ENCODE measurements around the gene SFI1.

SFI1 gene

DNA sequence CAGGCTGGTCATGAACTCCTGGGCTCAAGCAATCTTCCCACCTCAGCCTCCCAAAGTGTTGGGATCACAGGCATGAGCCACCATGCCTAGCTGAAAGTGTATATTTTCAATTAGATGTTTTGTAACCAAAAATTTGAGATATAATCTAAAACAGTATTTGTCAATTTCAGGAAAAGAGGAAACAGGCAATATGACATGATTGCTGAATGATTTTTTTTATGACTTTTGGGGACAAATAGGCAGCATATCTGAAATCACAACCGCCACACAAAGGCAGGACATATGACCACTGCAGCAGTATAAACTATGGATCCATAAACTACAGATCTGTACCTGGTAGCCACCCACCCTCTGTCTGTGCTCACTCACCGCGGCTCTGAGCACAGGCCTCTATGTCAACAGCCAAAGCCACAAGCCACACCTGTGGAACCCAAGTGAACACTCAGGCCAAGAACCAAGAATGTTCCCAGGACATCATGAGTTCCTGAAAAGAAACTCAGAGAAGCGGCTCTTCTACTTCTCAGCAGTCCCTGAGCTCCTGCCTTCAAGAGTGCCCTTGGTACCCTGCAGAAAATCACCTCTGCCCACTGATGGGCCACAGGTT lies 143.2 kb downstream of the SFI1 start:
- DNase-seq (ENCODE audit: low read depth), result no peak
- no peak overlapping the region for H3K4me3 ChIP-seq (ENCODE audit: low read length)
- TF ChIP-seq, protein P1, sequence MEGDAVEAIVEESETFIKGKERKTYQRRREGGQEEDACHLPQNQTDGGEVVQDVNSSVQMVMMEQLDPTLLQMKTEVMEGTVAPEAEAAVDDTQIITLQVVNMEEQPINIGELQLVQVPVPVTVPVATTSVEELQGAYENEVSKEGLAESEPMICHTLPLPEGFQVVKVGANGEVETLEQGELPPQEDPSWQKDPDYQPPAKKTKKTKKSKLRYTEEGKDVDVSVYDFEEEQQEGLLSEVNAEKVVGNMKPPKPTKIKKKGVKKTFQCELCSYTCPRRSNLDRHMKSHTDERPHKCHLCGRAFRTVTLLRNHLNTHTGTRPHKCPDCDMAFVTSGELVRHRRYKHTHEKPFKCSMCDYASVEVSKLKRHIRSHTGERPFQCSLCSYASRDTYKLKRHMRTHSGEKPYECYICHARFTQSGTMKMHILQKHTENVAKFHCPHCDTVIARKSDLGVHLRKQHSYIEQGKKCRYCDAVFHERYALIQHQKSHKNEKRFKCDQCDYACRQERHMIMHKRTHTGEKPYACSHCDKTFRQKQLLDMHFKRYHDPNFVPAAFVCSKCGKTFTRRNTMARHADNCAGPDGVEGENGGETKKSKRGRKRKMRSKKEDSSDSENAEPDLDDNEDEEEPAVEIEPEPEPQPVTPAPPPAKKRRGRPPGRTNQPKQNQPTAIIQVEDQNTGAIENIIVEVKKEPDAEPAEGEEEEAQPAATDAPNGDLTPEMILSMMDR (conservative IDR thresholded peaks at IDR 0.05; ENCODE audit: low read length), result no peak

DNA sequence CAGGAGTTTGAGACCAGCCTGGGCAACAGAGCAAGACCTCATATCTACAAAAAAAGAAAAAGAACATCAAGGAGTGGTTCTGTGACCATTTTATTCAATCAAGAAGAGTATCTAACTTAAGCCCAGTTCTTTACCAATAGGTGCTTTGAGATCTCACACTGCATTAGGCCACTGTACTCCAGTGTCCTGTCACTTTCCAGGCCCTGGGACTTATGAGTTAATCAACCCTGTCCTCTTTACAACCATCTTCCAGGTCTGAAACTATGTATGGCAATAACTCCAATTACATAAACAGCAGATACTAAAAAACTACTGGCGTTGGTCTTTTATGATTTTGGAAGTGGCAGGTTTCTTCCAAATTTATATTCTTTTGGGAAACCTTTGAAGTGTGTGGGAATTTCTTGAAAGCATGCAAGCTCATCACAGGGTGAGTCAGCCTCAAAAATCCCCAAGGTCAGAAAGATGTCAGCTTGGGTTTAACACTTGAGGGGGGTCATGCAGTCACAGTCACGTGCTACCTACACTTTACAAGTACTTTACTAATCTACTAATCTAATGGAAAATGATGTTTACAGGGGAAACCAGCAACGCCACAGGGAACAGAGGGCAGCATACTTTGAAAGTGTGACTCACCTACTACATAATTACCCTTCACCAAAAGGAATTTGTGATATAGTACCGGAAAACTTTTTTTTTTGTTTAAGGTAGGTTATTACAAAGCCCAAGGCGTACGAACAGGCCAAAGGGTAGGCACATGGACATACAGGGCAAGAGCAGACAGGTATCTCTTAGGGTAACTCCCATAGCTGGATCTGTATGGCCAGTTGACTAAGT lies 150.1 kb downstream of the SFI1 start:
- DNase-seq (ENCODE audit: low read depth), result peak; percentile 98
- H3K4me3 ChIP-seq (ENCODE audit: low read length), result no peak overlapping the region
- TF ChIP-seq, protein P1 (conservative IDR thresholded peaks at IDR 0.05; ENCODE audit: low read length), result no peak

DNA sequence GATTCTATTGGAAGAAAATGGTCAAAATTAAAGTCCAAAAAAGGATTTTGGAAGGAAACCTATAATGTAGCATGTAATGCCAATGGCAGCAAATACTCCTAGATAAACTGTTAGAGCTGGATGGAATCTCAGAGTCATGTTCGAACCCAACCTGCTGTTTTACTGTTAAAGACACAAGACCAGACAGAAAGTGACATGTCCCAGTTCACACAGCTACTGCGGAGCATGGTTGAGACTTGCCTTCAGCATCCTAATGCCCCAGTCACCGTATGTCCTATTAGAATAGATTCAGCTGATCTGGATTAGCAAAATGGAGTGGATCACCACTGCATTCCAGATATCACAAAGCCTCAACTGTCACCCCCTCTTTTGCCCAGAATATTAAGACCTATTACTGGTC lies 150.7 kb downstream of the SFI1 start:
- H3K4me3 ChIP-seq (ENCODE audit: low read length), result no peak overlapping the region
- TF ChIP-seq, protein P1 (conservative IDR thresholded peaks at IDR 0.05; ENCODE audit: low read length), result no peak
- no peak for DNase-seq (ENCODE audit: low read depth)

DNA sequence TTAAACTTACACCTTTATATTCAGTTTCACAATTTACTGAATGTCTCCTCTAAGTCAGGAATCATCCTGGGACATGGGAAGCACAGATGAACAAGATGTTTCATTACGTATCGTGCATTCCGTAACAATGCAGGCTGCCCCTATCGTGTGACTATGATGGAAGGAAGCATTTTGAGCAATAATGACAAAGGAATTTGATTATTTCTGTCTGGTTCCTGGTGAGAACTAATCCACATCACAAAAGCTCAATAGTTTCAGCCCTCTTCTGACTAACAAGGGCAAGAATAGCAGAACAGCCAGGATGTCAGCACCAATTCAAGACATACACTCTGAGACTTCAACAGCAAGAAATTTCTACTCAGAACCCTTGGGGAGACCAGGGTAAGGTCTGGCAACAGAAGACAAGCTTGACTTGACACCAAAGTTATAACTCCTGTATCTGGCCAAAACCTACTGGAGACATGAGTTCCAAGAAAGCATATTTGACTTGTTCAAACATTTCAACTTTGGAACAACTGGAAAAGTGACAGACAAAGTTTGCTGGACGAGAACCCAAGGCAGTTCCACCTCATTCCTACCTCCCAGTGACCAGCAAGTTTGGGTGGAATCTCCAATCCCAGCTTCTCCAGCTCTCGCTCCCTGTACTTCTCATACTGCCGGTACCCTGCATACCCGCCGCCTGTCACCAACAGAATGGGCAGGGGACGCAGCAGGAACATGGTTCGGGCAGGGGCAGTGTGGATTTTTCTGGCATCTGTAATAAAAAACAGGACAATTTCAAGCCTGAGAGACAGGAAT lies 151.4 kb downstream of the SFI1 start:
- DNase-seq (ENCODE audit: low read depth), result peak; percentile 96
- TF ChIP-seq, protein P1 (conservative IDR thresholded peaks at IDR 0.05; ENCODE audit: low read length), result no peak

DNA sequence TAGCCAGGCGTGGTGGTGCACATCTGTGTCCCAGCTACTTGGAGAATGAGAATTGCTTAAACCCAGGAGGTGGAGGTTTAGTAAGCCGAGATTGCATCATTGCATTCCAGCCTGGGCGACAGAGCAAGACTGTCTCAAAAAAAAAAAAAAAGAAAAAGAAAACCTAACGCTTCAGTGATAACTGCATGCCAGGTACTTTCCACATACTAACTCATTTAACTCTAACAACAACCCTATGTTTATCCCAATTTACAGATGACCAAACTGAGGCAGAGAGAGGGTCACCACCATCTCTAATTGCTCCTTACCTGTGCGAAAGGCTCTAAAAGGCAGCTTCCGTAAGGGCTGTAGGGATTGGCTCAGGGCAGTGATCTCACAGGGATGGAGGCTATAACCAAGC lies 154.1 kb downstream of the SFI1 start:
- H3K4me3 ChIP-seq (ENCODE audit: low read length), result no peak overlapping the region
- TF ChIP-seq, protein P1 (conservative IDR thresholded peaks at IDR 0.05; ENCODE audit: low read length), result no peak
- DNase-seq (ENCODE audit: low read depth), result peak; percentile 94

More for the DNA sequence above, 151.4 kb downstream of the SFI1 start:
- no peak overlapping the region for H3K4me3 ChIP-seq (ENCODE audit: low read length)

DNA sequence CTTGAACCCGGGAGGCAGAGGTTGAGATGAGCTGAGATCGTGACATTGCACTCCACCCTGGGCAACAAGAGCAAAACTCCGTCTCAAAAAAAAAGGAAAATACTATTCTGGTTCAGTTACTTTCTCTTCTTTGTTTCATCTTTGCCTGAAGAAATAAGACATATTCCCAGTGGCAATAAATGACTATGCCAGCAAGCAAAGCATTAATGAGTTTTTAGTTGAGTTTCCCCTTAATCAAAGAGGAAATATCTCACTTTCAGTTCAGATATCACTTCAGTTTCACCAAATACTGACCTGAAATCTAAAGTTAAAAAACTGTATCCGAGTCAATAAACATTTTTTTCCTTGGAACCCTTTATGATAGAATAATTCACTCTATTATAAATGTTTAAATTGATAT lies 155.3 kb downstream of the SFI1 start:
- no peak overlapping the region for H3K4me3 ChIP-seq (ENCODE audit: low read length)
- TF ChIP-seq, protein P1 (conservative IDR thresholded peaks at IDR 0.05; ENCODE audit: low read length), result no peak
- no peak for DNase-seq (ENCODE audit: low read depth)
